G401 (cell line): Measurements from ENCODE around the gene AP3D1. TPM values are rescaled to one million over a fixed set of nuclear protein-coding genes. Genes with fewer than 3 reads are reported as not detected.

Source experiments
- DNase-seq: peaks from one replicate; pipeline ENCODE4 v3.0.0-alpha.2; 2015; ENCODE audit warnings: low spot score
- in situ Hi-C: cut with HindIII; loops from 2 replicates; pipeline ENCODE4 v1.10.0; 2016; ENCODE audit warnings: low sequenced_read_pairs, mixed read lengths
- total RNA-seq: library from RNA; depleted of rRNA; stranded (reverse); fragments of >200 nt; shearing (Covaris generic); gene quantifications from 2 replicates; pipeline ENCODE4 v1.2.3, GENCODE V29; 2014

AP3D1 gene
- total RNA-seq, 1 experiment from 2014 or later: 235 TPM

GRCh38 chr19:2116507-2116906 is 34.9 kb downstream of the AP3D1 start:
- in situ Hi-C loops: loop anchor here (25.0 kb wide), 1 partner anchor 96 kb away; no protein-coding TSS in a partner anchor

GRCh38 chr19:2115911-2116426 is 35.4 kb downstream of the AP3D1 start:
- in situ Hi-C loops: loop anchor here (25.0 kb wide), 1 partner anchor 96 kb away; no protein-coding TSS in a partner anchor

More at GRCh38 chr19:2116507-2116906, 34.9 kb downstream of the AP3D1 start:
- no peak for DNase-seq

GRCh38 chr19:2115324-2115723 is 36.0 kb downstream of the AP3D1 start:
- DNase-seq: no peak
- in situ Hi-C loops: loop anchor here (25.0 kb wide), 1 partner anchor 97 kb away; no protein-coding TSS in a partner anchor

More at GRCh38 chr19:2115911-2116426, 35.4 kb downstream of the AP3D1 start:
- DNase-seq: no peak

- in situ Hi-C loops: loop anchor here (25.0 kb wide), 1 partner anchor 97 kb away; no protein-coding TSS in a partner anchor
- no peak for DNase-seq
Observed at GRCh38 chr19:2114821-2115220, 36.5 kb downstream of the AP3D1 start.

GRCh38 chr19:2114218-2114617 is 37.1 kb downstream of the AP3D1 start:
- in situ Hi-C loops: loop anchor here (25.0 kb wide), 1 partner anchor 98 kb away; no protein-coding TSS in a partner anchor
- DNase-seq: no peak

- peak; percentile 84 for DNase-seq
Observed at GRCh38 chr19:2113439-2114211, 37.7 kb downstream of the AP3D1 start.

GRCh38 chr19:2112516-2113320 is 38.6 kb downstream of the AP3D1 start:
- no peak for DNase-seq
- in situ Hi-C loops: loop anchor here (25.0 kb wide), 1 partner anchor 100 kb away; no protein-coding TSS in a partner anchor

More at GRCh38 chr19:2113439-2114211, 37.7 kb downstream of the AP3D1 start:
- in situ Hi-C loops: loop anchor here (25.0 kb wide), 1 partner anchor 99 kb away; no protein-coding TSS in a partner anchor

GRCh38 chr19:2111886-2112285 is 39.5 kb downstream of the AP3D1 start:
- no peak for DNase-seq
- in situ Hi-C loops: loop anchor here (25.0 kb wide), 1 partner anchor 100 kb away; no protein-coding TSS in a partner anchor

- no peak for DNase-seq
- in situ Hi-C loops: loop anchor here (25.0 kb wide), 1 partner anchor 101 kb away; no protein-coding TSS in a partner anchor
Observed at GRCh38 chr19:2111425-2111824, 39.9 kb downstream of the AP3D1 start.

- in situ Hi-C loops: loop anchor here (25.0 kb wide), 1 partner anchor 101 kb away; no protein-coding TSS in a partner anchor
- peak; percentile 94 for DNase-seq
Observed at GRCh38 chr19:2110822-2111221, 40.5 kb downstream of the AP3D1 start.

- in situ Hi-C loops: loop anchor here (25.0 kb wide), 1 partner anchor 103 kb away; no protein-coding TSS in a partner anchor
- DNase-seq: no peak
Observed at GRCh38 chr19:2109046-2109864, 42.1 kb downstream of the AP3D1 start.

- in situ Hi-C loops: loop anchor here (25.0 kb wide), 1 partner anchor 104 kb away; no protein-coding TSS in a partner anchor
- no peak for DNase-seq
Observed at GRCh38 chr19:2108251-2109016, 42.9 kb downstream of the AP3D1 start.

- in situ Hi-C loops: loop anchor here (25.0 kb wide), 1 partner anchor 109 kb away; no protein-coding TSS in a partner anchor
- no peak for DNase-seq
Observed at GRCh38 chr19:2103045-2103707, 48.2 kb downstream of the AP3D1 start.

GRCh38 chr19:2101417-2102335 is 49.7 kb downstream of the AP3D1 start:
- no peak for DNase-seq
- in situ Hi-C loops: loop anchor here (25.0 kb wide), 1 partner anchor 111 kb away; no protein-coding TSS in a partner anchor

- in situ Hi-C loops: loop anchor here (25.0 kb wide), 1 partner anchor 112 kb away; no protein-coding TSS in a partner anchor
- DNase-seq: no peak
Observed at GRCh38 chr19:2100719-2101061, 50.7 kb downstream of the AP3D1 start.
